Prostate gland (tissue), 2 donors: ENCODE results near the gene CSPG4.

Experiments used
- POLR2A ChIP-seq: fragments of 450-650 bp; IDR thresholded peaks from one replicate; pipeline ENCODE4 v1.6.1; 2016; ENCODE audit warnings: antibody characterized with exemption, mild to moderate bottlenecking
- POLR2AphosphoS5 ChIP-seq: sonication (generic); formaldehyde crosslinking; IDR thresholded peaks from one replicate; pipeline ENCODE4 v1.6.1; 2017; ENCODE audit warnings: antibody characterized with exemption
- TF ChIP-seq, protein P1 (sequence below), 4 experiments: fragments of 200-600 bp in 2 of 4; fragments of 450-650 bp in 2 of 4; sonication (generic) in 2 of 4; IDR thresholded peaks; 1 replicate in 3 of 4; 2 replicates in 1 of 4; pipeline ENCODE4 v1.5.1; 2016 to 2019; ENCODE audit warnings: antibody characterized with exemption in 4 of 4, mild to moderate bottlenecking in 2 of 4, moderate library complexity in 2 of 4

DNA sequence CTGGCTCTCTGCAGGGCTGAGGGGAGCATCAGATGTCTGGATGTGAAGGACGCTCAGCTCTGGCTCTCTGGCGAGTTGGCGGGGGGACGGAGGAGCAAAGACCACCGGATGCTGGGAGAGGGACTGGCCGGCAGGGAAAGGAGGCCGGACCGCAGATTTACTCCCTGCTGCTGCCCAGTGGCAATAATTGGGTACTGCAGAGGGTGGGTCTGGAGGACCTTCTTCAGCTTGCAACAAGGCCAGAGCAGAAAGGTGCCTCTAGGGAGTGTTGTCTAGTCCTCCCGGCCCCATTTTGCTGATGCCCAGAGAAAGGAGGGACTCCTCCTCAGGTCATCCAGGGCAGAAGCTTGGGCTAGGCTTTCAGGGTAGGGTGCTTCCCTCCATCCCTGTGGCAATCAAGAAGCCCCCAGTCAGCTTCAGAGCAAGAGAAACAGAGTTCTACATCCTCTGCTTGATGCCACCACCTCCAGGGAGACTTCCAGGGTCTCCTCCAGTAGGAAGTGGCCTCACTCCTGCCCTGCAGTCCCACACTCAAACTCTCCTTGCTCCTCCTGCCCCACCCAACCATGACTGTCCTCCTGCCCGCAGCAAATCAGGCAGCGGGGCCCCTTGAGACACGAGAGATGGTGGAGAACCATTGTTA is 20.3 kb upstream of the CSPG4 start:
- TF ChIP-seq, protein P1, sequence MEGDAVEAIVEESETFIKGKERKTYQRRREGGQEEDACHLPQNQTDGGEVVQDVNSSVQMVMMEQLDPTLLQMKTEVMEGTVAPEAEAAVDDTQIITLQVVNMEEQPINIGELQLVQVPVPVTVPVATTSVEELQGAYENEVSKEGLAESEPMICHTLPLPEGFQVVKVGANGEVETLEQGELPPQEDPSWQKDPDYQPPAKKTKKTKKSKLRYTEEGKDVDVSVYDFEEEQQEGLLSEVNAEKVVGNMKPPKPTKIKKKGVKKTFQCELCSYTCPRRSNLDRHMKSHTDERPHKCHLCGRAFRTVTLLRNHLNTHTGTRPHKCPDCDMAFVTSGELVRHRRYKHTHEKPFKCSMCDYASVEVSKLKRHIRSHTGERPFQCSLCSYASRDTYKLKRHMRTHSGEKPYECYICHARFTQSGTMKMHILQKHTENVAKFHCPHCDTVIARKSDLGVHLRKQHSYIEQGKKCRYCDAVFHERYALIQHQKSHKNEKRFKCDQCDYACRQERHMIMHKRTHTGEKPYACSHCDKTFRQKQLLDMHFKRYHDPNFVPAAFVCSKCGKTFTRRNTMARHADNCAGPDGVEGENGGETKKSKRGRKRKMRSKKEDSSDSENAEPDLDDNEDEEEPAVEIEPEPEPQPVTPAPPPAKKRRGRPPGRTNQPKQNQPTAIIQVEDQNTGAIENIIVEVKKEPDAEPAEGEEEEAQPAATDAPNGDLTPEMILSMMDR (IDR thresholded peaks at IDR 0.05), result peak; percentile 71 to 91 (median 78)
- no peak for TF ChIP-seq POLR2A
- TF ChIP-seq POLR2AphosphoS5, result no peak
